DMS114 treated with DMSO at 0.1 percent for 48 hours (cell line): ENCODE data around the gene THPO.

Experiments
- DNase-seq: peaks from one replicate; lab custom pipeline; 2025; ENCODE audit not compliant: unreplicated experiment; lab: John Stamatoyannopoulos, UW

THPO gene

DNA sequence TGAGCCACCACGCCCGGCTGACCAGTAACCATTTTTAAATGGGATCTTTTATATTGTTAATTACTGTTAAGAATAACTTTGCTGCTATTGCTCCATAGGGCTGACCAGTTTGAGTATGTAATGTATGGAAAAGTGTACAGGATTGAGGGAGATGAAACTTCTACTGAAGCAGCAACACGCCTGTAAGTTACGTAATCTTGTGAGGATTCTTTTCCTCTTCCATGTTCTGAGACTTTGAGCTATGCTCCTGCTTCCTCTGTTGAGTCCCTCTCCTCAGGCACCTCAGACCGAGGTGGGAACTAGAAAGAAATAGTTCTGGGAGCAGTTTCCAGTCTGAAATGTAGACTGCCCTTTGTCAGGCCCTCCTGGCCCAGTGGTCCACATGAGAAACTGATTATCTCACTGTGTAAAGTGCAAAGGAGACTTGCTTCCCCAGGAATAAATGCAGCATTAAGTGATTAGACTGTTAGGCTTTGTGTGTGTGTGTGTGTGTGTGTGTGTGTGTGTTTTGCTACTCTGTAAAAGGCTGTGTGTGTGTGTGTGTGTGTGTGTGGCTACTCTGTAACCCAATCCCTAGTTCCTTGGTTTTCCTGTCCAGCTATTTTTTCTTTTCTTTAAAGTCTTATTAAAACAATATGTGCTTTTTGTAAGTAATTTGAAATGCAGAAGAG, 11.3 kb downstream of the THPO start:
- no peak for DNase-seq

DNA sequence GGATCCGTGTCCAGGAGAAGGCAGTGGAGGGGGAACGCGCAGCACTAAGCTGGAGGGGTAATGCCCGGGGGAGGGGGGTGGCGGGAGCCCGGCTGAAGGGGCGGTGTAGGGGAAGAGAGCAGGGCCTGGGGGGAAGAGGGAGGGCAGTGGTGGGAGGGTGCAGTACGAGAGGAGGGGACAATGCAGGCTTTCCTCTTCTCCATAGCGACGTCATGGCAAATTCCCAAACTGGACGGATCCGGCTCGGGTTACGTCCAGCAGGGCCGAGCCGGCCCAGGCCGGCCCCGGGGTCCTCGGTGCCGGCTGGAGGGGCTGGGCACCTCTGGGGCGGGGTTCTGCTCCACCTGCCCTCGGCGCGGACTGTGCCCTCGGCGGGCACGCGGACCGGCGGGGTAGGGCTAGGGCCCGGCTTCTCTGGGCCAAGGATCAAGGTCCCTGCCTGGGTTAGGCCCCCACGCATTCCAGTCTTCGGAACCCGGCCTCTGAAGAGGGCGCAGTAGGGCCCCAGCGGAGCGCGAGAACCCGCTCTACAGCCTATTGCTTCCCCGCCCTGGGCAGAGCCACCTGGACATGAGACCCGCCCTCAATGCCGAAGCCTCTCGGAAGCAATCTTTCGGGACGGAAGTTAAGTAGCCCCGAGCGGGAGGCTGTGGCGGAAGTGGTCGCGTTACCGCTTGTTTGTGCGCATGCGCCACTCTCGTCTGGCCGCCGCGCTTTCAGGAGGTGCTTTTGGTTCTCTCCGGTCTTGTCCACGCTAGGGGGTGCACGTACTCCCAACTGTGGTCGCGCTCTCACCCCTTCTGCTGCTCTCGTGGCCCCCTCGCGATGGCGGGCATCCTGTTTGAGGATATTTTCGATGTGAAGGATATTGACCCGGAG, 15.1 kb downstream of the THPO start:
- DNase-seq = peak; percentile 94

DNA sequence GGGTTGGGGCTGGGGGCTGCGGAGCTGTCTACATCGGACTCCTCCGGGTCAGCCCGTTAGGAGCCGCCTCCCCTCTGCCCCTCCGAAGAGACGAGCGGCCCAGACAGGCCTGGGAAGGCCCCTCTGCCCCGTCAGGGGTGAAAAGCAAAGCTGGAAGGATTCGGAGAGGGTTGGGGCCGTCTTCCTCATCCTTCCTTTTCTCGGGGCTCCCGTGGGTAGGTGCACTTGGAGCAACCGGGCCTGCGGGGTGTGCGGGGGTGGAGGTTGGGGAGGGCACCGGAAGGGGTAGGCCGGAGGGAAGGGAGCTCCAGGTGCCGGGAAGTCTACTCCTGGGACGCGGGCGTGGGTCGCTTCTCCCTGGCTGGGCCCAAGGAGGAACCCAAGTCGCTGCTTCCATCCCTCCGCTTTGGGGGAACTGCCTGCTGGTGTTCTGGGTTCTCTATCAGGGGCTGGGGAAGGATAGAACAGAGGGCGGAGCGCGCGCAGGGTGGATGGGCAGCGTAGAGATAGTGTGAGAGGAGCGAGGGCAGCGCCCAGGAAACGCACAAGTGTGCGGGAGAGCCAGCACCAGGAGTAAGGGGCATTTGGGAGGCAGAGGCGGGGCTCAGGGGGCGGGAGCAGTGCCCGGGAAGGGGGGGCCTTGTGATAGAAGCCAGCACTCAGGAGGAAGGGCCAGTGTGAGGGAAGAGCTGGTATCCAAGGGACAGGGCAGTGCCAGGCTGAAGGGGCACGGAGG, 15.9 kb downstream of the THPO start:
- peak; percentile 53 for DNase-seq

DNA sequence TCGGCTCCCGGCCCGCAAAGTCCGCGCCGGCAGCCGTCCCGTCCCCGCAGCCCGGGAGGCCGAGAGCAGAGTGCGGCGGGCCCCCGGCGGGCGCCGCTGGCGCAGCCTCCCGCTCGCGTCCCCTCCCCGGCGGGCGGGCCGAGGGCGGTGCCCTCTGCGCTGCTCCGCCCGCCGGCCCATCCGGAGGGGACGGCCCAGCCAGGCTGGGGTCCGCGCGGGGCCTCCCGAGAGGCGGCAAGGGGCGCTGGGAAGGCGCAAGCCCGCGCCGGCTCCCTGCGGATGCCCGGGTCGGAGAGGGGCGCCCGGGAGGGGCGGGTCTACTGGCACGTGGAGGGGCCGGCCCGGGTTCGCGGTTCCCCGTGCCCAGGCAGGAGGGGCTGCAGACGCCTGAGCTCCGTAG, 16.5 kb downstream of the THPO start, which contains the start of the genes CLCN2 and POLR2H:
TSS of gene CLCN2 (minus strand) at position 74 of the 400 bp plus-strand sequence. CDS start 126 bp downstream, outside the sequence.
TSS of gene POLR2H (plus strand) at position 179 of the 400 bp plus-strand sequence. CDS start 1,783 bp downstream, outside the sequence.
- DNase-seq = no peak

DNA sequence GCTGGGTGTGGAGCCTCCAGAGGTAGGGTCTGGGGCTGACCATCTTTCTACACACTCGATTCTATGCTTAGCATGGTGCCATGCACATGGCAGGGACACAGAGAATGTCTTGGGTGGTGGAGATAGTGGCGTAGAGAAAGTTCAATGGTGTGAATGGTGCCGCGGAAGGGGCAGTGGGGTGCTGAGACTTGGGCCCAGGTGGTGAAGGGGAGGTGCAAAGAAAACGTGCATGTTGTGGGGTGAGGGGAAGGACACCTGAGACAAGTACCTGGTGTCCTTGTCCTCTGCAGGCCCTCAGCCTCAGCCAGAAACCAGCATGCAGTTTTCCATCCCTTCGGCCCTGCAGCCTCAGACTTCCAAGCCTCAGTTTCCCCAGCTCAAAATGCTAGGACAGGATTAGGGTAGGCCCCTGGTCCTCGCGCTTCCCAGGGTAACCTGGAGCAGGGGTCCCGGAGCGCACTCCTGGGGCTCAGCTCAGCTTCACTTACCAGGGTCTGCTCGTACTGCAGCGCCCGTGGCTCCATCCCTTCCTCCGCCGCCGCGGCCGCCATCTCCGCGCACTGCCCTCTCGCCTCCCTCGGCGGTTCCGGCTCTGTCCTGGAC, 17.0 kb downstream of the THPO start:
- no peak for DNase-seq

DNA sequence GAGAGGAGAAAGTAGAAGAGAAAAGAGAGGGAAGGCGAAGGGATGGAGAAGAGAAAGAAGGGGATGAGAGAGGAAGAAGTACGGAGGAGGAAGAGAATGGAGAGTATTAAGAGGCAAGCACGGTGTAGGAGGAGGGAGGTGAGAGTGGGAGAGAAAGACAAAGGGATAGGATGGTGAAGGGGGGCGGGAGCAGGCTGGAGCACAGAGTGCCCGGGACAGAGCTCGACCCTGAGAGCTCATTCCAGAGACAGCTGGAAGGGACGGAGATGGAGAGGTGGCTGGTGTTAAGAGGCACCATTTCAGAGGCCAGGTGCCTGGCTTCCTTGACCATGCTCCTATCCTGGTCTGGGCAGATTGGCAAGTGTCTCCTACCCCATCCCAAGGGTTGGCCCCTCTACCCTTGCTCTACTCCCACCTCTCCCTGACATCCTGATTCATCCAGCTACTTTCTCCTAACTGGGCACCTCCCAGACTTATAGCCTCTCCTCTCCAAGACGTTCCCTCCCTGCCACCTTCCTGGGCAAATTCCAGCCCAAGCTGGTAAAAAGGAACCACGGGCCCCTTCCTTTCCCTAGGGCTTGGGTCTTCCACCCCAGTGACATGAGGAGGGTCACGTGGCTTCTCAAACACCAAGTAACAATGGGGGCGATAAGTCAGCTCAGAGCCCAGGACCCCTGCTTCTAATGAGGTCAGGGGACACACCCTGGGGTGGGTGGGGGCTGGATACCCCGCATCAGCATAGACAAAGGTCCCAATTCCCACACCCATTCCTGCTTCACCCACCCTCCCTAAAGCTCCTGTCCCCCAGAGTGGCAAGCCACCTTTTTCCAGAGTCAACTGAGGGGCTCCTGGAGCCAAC, 17.7 kb downstream of the THPO start:
- no peak for DNase-seq

DNA sequence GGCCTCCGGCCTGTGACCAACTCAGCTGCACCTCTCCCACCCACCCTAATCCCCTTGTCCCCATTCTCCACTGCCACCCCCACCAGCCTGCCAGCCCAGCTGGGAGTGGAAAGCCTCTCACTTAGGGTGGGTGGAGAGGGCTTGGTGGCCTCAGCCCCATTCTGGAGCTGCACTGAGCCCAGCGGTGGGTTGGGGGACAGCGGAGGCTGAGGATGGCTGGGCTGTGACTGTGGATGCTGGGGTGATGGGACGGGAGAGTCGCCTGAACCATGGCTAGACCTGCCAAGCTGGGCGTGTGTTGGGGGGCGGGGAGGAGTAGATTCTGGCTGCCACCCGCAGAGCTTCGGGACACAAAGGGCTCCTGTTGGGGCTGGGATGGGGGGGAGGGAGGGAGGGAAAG, 18.4 kb downstream of the THPO start:
- DNase-seq = no peak

DNA sequence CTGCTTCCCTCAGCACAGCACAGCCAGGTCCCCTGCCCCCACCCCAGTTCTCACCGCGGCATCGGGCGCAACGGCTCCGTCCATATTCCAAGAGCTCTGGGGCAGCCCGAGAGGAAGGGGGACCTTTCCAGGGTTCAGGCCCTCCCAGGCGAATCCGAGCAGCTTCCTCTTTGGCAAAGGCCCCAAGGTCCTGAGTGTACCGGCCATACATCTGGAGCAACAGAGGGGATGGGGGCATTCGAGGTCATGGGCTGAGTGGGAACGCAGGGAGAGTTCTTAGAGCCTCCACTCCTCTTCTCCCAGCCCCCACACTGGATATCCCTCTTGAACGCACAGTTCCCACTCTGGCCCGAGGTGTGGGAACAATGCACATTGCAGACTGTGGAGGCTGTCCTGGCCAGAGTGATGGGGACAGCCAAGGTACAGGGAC, 19.1 kb downstream of the THPO start:
- DNase-seq = no peak

DNA sequence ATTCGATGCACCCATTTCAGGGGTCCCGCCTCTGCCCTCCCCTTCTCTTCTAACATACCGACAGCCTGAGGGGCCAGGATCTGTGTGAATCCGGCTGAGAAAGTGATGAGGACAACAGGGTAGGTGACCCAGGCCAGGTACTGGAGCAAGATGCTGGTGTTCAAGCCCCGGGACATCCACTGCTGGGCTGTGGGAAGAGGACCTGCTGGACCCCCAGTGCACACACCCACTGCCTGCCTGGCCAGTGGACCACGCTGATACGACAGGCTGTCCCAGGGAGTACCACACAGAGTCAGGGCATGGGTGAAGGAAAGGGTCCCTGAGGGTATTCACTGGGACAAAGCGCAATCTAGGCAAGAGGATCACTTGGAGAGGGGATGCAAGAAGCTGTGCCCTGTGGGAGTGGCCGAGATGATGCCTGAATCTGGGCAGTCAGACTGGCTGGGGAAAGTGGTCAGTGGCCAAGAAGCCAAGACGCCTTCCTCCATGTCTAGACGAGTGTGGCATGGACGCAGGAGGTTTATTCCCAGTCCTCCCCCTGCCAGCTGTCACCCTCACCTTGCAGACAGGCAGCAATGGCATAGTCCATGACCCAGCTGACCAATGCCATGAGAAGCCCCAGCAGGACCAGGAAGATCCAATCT, 19.8 kb downstream of the THPO start:
- DNase-seq = no peak

DNA sequence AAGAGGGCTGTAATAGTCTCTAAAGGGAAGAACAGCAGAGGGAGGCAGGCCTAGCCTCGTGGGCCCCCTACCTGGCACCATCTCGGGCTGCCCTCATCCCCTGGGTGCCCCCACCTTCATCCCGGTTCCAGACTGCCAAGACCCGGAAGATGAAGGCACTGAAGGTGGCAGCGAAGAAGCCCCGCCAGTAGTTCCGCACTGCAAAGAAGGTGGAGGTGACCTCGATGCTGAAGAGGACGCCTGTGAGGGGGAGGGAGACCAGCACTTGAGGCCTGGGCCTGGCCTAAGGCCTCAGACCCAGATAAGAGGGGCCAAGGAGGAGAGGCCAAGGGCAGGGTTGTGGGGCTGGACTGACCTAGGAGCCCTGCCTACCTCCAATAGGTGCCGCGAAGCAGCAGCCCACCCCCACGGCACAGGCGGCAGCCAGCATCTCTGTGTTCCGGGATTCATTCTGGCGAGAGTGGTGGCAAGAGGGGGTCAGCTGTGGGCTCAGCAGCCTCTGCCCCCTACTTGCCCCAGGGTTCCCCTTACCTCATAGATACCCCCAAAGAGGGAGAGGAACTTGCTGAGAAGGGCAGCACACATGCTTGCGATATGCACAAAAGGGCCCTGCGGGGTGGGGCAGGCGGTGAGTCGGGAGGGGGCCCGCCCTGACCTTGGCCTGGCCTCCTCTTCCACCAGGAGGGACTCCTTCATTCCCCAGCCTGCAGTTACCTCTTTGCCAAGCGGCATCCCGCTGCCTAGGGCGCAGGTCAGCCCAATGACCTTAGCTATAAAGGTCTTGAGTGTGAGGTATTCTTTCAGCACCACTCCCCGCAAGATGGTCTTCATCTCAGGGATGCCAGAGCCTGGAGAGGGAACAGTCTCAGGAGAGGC, 20.5 kb downstream of the THPO start:
- no peak for DNase-seq

DNA sequence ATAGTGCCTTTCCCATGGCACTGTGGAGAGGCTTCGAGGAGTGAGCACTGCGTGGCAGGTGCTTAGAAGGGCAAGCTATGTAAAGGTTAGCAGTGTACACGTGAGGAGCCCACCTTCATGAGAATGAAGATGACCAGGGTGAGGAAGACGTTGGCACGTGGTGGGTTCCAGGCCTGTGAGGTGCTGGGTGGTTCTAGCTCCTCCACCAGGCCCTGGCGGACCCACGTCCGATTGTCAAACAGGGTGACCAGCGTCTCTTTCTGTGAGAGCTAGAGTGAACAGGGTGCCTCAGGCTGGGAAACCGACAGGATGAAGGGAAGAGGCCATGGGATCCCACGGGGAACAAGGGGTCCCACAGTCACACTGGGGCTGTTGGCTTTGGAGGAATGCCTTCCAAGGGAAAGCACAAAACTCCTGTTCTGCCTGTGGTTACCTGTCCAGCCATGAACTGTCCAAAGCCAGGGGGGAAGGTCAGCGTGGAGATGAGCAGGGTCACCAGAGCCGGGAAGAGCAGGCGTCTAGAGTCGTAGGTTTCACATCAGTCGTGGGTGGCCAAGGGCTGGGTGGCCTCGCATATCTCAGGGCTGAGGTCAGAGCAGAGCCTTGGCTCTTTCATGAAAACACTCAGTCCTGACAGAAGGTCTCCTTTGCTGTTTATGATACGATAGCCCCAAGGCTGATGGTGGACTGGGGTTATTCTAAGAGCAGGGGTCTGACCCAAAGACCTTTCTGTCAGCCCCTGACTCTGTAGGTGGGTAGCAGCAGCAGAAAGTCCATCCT, 22.6 kb downstream of the THPO start:
- DNase-seq = no peak

DNA sequence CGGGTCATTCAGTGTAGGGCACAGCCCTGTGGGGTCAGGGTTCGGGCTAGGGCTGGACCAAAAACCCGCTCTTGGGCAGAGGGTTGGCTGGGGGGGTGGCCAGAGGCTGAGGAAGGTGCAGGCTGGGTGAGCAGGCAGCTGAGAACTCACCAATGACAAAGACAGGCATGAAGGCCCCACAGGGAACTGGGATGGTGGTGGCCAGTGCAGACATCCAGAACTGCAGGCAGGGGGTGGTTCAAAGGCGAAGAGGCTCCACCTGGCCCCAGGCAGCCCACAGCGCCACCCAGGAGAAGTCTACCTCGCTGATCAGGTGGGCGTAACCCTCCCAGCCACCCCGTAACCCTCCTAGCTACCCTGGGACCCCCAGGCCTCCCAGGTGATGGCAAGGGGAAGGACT, 23.3 kb downstream of the THPO start:
- no peak for DNase-seq

DNA sequence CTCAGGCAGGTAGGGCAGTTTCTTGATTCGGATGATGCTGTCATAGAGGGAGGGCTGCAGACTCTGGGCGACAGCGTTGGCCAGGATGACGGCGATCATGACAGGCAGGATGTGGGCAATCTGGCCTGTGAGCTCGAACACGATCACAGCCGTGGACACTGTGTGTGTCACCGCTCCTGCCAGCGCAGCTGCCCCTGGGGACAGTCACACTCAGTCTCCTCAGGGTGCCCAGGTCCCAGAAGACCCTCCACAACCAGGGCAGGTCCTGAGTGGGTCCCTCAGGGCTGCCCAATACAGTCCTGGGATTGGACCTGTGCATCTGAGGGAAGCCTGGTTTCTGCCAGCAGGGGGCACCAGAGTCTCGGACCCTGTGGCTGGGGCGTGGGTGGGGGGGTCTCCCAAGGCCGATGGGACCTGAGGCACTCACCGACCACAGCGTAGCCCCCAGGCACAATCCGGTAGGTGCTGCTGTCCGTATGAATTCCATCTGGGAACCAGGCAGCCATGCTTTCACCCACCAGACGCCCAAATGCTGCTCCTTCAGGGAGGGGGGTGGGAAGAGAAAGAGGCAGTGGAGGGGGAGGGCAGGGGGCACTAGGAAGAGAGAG, 23.8 kb downstream of the THPO start:
- no peak for DNase-seq

DNA sequence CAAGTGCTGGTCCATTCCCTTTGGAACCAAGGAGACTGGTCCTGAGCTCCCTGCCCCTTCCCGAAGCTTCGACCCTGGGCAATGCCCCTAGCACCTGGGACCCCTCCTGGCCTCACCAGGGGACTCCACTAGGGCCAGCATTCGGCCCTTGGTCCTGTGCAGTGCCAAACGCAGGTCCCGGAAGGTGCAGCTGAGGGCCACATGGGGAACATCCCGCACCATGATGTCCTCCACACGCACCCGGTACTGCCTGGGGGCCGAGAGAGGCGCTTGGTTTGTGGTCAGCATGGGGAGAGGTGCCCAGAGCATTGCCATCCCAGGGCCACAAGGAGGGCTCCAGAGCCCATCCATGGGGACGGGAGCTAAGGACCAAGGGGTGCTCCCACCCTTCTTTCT, 24.5 kb downstream of the THPO start:
- no peak for DNase-seq

DNA sequence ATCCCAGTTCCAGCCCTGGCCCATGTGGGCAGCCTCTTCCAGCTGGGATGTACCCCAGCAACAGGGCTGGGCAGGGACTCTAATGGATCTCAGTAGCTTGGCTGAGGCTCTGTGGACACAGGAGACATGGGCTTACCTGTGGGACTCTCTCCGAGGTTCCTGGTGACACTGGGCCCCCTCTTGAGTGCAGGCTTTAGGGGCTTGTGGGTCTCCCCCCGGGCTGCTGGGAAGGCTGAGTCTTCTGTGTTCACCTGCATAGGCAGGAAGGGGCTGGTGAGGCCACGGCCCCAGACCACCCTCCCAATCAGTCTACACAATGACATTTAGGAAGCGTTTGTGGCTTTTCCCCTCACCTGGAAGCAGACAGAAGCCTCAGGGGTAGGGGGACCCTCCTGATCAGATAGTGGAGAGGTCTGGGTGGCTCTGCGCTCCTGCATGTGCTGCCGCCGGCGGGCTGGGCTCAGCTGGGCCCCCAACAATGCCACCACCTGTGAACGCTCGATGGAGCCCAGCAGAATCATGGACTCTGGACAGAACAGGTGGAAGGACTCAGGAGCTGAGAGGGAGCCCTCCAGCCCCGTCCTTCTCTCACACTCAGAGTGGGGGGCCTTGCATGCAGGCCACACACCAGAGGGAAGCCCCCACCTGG, 25.0 kb downstream of the THPO start:
- no peak for DNase-seq

DNA sequence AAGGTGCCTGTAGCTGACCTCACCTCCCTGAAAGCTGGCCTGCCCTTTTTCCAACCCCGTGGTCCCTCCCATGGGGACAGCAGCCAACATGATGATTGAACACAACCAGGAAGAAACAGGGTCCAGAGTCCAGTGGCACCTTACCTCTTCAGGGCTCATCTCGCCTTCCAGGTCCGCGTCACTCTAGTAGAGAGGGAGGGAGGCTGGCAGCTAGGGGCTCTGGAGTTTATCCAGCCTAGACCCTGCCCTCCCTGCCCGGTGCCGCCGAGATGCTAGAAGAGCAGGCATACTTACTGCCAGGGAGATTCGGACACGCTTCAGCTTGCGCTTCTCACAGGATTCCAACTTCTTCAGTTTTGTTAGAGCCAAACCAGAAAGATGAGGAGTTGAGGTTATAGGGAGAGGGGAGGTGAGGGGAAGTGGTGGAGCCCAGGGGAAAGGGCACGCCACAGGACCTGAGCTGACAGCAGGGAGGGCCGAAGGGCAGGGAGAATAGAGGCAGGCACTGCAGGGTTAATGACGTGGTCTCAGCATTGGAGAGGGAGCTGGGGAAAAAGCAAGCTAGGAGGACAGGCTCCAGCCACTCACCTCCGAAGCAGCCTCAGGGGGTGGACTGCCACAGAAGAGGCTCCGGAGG, 25.7 kb downstream of the THPO start:
- no peak for DNase-seq
